Upper lobe of left lung (tissue), 4 donors: Measurements from ENCODE around the gene GET3.

Source experiments
- CTCF ChIP-seq, 6 experiments: fragments of 450-650 bp in 4 of 6; fragments of 200-600 bp in 2 of 6; sonication (generic) in 2 of 6; IDR thresholded peaks; one replicate each; pipeline ENCODE4 v1.5.1; 2016 to 2019; ENCODE audit warnings: antibody characterized with exemption in 6 of 6
- EP300 ChIP-seq, 4 donors: sonication (generic); formaldehyde crosslinking; IDR thresholded peaks; one replicate each; pipeline ENCODE4 v1.5.1; 2017; ENCODE audit warnings: antibody characterized with exemption in 4 of 4, control low read depth in 2 of 4
- POLR2AphosphoS5 ChIP-seq, 2 donors: sonication (generic); formaldehyde crosslinking; IDR thresholded peaks; one replicate each; pipeline ENCODE4 v1.5.1; 2017; ENCODE audit warnings: antibody characterized with exemption in 2 of 2

- peak; percentile 91 to 97 (median 96) for TF ChIP-seq CTCF (IDR thresholded peaks at IDR 0.05)
- TF ChIP-seq POLR2AphosphoS5 (IDR thresholded peaks at IDR 0.05) = peak; percentile 58 to 68
- peak in 1 of 4 donors; percentile 18 for TF ChIP-seq EP300 (IDR thresholded peaks at IDR 0.05)
Measured at GRCh38 chr19:12777217-12778016, 40.1 kb downstream of the GET3 start.
